Gastroesophageal sphincter (tissue), 4 donors: ENCODE data around the gene MRPL43. TPM values are rescaled to one million over a fixed set of nuclear protein-coding genes. Genes with fewer than 3 reads are reported as not detected.

Source experiments
- ATAC-seq: fragments of 150-250 bp; one replicate; pipeline ENCODE4 v1.9.1; 2016; ENCODE audit warnings: mild to moderate bottlenecking, moderate library complexity
- H3K27ac ChIP-seq, 4 donors: fragments of 200-600 bp; sonication (generic) in 3 of 4; 1 replicate in 3 of 4; 2 replicates in 1 of 4; pipeline ENCODE4 v1.5.1; 2016 to 2019
- H3K27me3 ChIP-seq: fragments of 200-600 bp; sonication (generic); one replicate; pipeline ENCODE4 v1.5.1; 2019
- H3K36me3 ChIP-seq, 2 donors: fragments of 200-600 bp; sonication (generic); one replicate each; pipeline ENCODE4 v1.5.1; 2019; ENCODE audit warnings: control low read depth in 1 of 2
- H3K4me1 ChIP-seq, 3 donors: fragments of 200-600 bp; sonication (generic); 1 replicate in 2 of 3; 2 replicates in 1 of 3; pipeline ENCODE4 v1.5.1; 2016 to 2019; ENCODE audit warnings: control low read depth in 2 of 3
- H3K4me3 ChIP-seq, 2 donors: fragments of 200-600 bp; sonication (generic); one replicate each; pipeline ENCODE4 v1.5.1; 2019; ENCODE audit warnings: mild to moderate bottlenecking in 1 of 2, moderate library complexity in 1 of 2
- H3K9me3 ChIP-seq, 3 donors: fragments of 200-600 bp; sonication (generic); one replicate each; pipeline ENCODE4 v1.5.1; 2017 to 2019; ENCODE audit warnings: control low read depth in 2 of 3
- EP300 ChIP-seq: sonication (generic); formaldehyde crosslinking; IDR thresholded peaks from one replicate; pipeline ENCODE4 v1.6.1; 2017; ENCODE audit warnings: antibody characterized with exemption, mild to moderate bottlenecking
- POLR2A ChIP-seq, 2 donors: fragments of 450-650 bp; IDR thresholded peaks; one replicate each; pipeline ENCODE4 v1.6.1; 2017; ENCODE audit warnings: antibody characterized with exemption in 2 of 2, mild to moderate bottlenecking in 2 of 2, moderate library complexity in 1 of 2
- POLR2AphosphoS5 ChIP-seq: sonication (generic); formaldehyde crosslinking; IDR thresholded peaks from one replicate; pipeline ENCODE4 v1.6.1; 2017; ENCODE audit warnings: antibody characterized with exemption
- WGBS, 2 donors: methylation state at CpG; one replicate each; pipeline ENCODE4 v1.1.5; 2018; ENCODE audit warnings: low coverage in 1 of 2; 5-methylcytosine and 5-hydroxymethylcytosine counted together
- total RNA-seq, 4 donors: library from RNA; depleted of rRNA; stranded (reverse); fragments of >200 nt; gene quantifications; one replicate each; pipeline ENCODE4 v1.1.0, GENCODE V29; 2016
- TF ChIP-seq, protein P1 (sequence below), 4 experiments: fragments of 200-600 bp in 2 of 4; fragments of 450-650 bp in 2 of 4; sonication (generic) in 1 of 4; IDR thresholded peaks; one replicate each; pipeline ENCODE4 v1.5.1; 2017 to 2019; ENCODE audit warnings: antibody characterized with exemption in 4 of 4, mild to moderate bottlenecking in 2 of 4, moderate library complexity in 2 of 4

MRPL43 gene
- total RNA-seq, 4 donors from 2014 or later = 58.0 to 93.8 (median 80.7) TPM

DNA sequence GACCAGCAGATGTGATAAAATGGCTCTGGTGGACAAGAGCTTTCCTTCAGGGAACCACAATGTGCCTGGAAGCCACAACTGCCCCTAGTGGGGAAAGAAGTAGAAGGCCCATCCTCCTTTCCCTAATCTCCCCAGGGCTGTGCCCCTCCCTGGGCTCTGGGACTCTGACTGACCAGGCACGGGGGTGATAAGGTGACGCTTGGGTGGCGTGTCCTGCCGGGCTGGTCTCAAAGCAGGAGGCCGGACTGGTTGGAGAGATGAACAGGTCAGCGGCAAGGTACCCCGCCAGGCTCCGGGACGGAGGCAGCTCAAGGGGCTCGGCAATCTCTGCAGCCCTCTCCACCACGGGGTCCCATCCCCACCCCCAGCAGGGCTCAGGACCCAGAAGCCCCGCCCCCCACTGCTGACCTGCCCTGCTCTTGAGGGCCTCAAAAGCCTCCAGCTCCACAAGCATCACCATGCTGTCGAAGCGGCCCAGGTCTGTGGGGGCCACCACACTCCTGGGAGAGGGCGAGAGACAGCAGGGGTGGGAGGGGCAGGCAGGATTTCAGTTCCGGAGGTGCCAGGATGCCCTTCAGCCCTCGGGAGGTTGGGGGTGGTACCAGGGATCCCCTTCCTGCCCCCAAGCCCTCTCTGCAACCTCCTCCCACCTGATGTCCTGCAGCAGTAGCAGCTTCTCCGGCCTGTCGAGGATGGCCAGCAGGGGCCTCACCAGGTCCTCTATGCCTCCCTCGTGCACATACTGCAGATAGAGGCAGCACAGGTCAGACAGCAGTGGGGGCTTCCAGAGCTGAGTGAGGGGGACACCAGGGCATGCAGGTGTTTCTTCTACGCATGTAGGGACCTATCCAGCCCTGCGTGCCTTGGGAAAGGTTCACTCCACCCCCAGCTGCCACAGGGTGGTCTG, 24.5 kb upstream of the MRPL43 start:
- Histone ChIP-seq H3K9me3 (no peaks in the 10 kb centered on the region), H3K4me3 (no peak overlapping the region), H3K27me3 (peaks cover 13% of the 10 kb centered on the region), H3K4me1 (peaks cover 0 to 63% (median 29%) of the 10 kb centered on the region in 3 donors), H3K27ac (peak overlapping the region in 3 of 4 donors; percentile 52 to 66 (median 55)), H3K36me3 (peaks cover 0 to 8% of the 10 kb centered on the region in 2 donors)
- 63% methylated on average over 2 of the region's 22 CpGs; no CpG with 5 or more reads in 1 of the 2 donors for WGBS, 2 donors
- ATAC-seq = no peak
- TF ChIP-seq, protein P1, sequence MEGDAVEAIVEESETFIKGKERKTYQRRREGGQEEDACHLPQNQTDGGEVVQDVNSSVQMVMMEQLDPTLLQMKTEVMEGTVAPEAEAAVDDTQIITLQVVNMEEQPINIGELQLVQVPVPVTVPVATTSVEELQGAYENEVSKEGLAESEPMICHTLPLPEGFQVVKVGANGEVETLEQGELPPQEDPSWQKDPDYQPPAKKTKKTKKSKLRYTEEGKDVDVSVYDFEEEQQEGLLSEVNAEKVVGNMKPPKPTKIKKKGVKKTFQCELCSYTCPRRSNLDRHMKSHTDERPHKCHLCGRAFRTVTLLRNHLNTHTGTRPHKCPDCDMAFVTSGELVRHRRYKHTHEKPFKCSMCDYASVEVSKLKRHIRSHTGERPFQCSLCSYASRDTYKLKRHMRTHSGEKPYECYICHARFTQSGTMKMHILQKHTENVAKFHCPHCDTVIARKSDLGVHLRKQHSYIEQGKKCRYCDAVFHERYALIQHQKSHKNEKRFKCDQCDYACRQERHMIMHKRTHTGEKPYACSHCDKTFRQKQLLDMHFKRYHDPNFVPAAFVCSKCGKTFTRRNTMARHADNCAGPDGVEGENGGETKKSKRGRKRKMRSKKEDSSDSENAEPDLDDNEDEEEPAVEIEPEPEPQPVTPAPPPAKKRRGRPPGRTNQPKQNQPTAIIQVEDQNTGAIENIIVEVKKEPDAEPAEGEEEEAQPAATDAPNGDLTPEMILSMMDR (IDR thresholded peaks at IDR 0.05) = peak in 1 of 4 experiments; percentile 23
- TF ChIP-seq POLR2A (IDR thresholded peaks at IDR 0.05) = no peak

DNA sequence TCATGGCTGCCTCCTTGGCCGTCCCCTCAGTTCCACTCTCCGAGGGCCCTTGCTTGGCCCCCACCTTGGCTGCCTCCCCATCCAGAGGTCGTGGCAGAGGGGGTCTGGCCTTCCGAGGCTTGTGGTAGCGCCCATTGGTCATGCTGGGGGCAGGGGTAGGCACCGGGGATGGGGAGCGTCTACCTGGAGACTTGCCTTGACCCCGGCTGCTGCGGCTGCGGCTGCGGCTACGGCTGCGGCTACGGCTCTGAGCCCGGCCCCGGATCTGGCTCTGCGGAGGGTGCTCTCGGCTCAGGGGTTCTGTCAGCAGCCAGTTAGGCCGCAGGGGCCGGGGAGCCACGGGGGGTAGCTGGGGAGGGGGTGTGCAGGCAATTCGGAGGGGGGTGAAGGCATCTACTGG, 23.0 kb upstream of the MRPL43 start:
- Histone ChIP-seq H3K36me3 (peaks cover 0 to 22% of the 10 kb centered on the region in 2 donors), H3K27me3 (no peaks in the 10 kb centered on the region), H3K27ac (no peak overlapping the region), H3K4me3 (no peak overlapping the region), H3K9me3 (no peaks in the 10 kb centered on the region), H3K4me1 (peaks cover 0 to 75% (median 29%) of the 10 kb centered on the region in 3 donors)
- WGBS, 2 donors = no CpG with 5 or more reads among the region's 22 CpGs
- no peak for ATAC-seq
- TF ChIP-seq, protein P1 (IDR thresholded peaks at IDR 0.05) = no peak
- TF ChIP-seq EP300 = no peak
- TF ChIP-seq POLR2A (IDR thresholded peaks at IDR 0.05) = no peak
- TF ChIP-seq POLR2AphosphoS5 = no peak

DNA sequence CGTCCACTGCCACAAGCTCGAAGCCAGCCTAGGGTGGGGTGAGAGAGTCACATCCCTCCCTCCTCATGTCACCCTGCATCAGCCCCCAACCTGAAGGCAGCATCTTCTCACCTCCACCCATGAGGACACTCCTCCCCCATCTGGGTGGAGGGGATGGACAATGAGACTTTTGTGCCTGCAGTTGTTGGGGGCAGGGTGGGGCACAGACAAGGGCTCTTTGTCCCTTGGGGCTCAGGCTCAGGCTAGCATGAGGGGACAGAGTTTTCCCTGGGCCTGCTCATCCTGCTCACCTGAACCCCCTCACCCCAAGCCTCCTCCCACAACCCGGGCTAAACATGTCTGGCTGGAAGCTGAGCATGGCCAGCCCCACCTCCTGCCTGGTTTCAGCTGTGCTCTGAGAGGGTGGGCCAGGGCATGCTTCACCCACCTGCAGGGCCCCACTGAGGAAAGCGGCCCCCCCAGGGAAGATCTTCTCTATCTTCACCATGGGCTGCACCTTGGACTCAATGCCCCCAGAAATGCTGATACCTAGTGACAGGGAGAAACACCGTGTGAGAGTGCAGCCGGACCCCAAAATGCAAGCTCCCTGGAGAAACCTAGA, 21.6 kb upstream of the MRPL43 start:
- no peak for ATAC-seq
- no peak for TF ChIP-seq POLR2AphosphoS5
- TF ChIP-seq POLR2A (IDR thresholded peaks at IDR 0.05) = no peak
- peak overlapping the region in 3 of 4 donors; percentile 65 to 71 (median 69) for H3K27ac ChIP-seq
- no peak overlapping the region for H3K4me3 ChIP-seq
- peaks cover 0 to 36% of the 10 kb centered on the region in 2 donors for H3K36me3 ChIP-seq
- H3K27me3 ChIP-seq = no peaks in the 10 kb centered on the region
- H3K4me1 ChIP-seq = peaks cover 0 to 78% (median 26%) of the 10 kb centered on the region in 3 donors
- WGBS, 2 donors = 63 to 67% methylated on average over 2 of the region's 6 CpGs
- no peaks in the 10 kb centered on the region for H3K9me3 ChIP-seq

DNA sequence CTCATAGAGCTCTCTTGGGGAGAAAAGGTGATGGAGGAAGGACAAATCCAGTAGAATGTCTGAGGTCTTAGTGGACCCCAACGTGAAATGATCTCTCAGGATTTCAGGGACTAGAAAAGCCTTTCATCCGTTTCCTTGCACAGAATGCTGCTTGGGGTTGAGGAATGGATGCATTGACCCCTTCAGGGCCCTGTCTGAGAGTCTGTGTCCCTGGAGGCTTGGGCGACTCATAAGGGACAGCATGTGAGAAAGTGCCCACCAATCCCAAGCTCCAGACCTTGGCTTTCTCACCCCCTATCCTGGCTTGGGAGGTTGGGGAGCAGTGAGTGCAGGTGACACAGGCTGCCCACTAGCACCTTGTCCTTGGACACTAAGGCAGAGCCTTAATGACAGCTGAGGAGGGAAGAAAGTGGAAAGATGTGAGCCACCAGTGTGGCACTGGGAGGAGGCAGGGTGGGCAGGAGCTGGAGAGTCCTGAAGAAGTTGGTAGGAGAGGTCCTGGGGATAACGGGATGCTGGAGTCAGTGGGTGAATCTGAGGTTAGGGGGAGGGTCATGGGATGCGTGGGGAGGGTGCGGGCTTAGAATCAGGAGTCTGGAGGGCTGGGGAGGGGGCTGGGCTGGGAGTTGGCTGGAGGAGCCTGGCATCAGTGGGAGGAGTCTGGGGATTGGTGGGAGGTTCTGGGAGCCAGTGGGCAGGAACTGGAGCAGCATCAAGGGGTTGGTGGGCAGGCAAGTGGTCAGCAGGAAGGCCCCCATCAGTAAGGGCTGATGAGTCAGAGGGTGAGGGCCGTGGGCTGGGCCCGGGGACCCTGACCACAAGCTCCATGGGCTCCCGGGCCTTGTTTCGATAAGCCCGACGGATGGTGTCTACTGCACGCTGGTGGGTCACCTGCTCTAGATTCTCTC, 20.9 kb upstream of the MRPL43 start:
- 22 to 40% methylated on average over 4 to 8 of the region's 13 CpGs for WGBS, 2 donors
- Histone ChIP-seq H3K9me3 (no peaks in the 10 kb centered on the region), H3K27ac (peak overlapping the region in 3 of 4 donors; percentile 65 to 71 (median 69)), H3K27me3 (no peaks in the 10 kb centered on the region), H3K36me3 (peaks cover 0 to 44% of the 10 kb centered on the region in 2 donors), H3K4me3 (no peak overlapping the region), H3K4me1 (peaks cover 0 to 78% (median 21%) of the 10 kb centered on the region in 3 donors)
- no peak for TF ChIP-seq EP300
- TF ChIP-seq POLR2A (IDR thresholded peaks at IDR 0.05) = no peak
- TF ChIP-seq, protein P1 (IDR thresholded peaks at IDR 0.05) = no peak
- peak; percentile 26 for TF ChIP-seq POLR2AphosphoS5
- ATAC-seq = no peak
